Body of pancreas (tissue), 4 donors: ENCODE results near the gene SPA17. TPM values are rescaled to one million over a fixed set of nuclear protein-coding genes. Genes with fewer than 3 reads are reported as not detected.

ENCODE experiments used
- ATAC-seq: fragments of 150-250 bp; one replicate; pipeline ENCODE4 v1.9.1; 2016
- DNase-seq, 4 donors: peaks; one replicate each; pipeline ENCODE4 v3.0.0-alpha.2; 2019
- H3K27ac ChIP-seq, 4 donors: fragments of 200-600 bp; sonication (generic); 1 replicate in 3 of 4; 2 replicates in 1 of 4; pipeline versions ENCODE4 v1.5.1 to v1.6.1; 2016 to 2019; ENCODE audit warnings: mild to moderate bottlenecking in 1 of 4, mixed read lengths in 1 of 4, moderate library complexity in 1 of 4
- H3K27me3 ChIP-seq, 2 donors: fragments of 200-600 bp; sonication (generic); one replicate each; pipeline ENCODE4 v1.6.0; 2016; ENCODE audit warnings: mild to moderate bottlenecking in 1 of 2
- H3K36me3 ChIP-seq, 2 donors: fragments of 200-600 bp; sonication (generic); replicated peaks in 1 of 2; 2 replicates each; pipeline ENCODE4 v1.5.1; 2016; ENCODE audit warnings: low read depth in 2 of 2; ENCODE audit not compliant: insufficient read depth in 1 of 2
- H3K4me1 ChIP-seq: fragments of 200-600 bp; sonication (generic); one replicate; pipeline ENCODE4 v1.6.0; 2016
- H3K4me3 ChIP-seq, 2 donors: fragments of 200-600 bp; sonication (generic); 1 replicate in 1 of 2; 2 replicates in 1 of 2; pipeline ENCODE4 v1.5.1; 2016 to 2019
- H3K9me3 ChIP-seq, 3 donors: fragments of 200-600 bp; sonication (generic); 1 replicate in 2 of 3; 2 replicates in 1 of 3; pipeline ENCODE4 v1.5.1; 2016
- POLR2A ChIP-seq, 3 donors: fragments of 450-650 bp; IDR thresholded peaks; one replicate each; pipeline ENCODE4 v1.6.1; 2016; ENCODE audit warnings: antibody characterized with exemption in 3 of 3, mild to moderate bottlenecking in 2 of 3
- WGBS, 2 donors: methylation state at CpG; one replicate each; pipeline ENCODE4 v1.1.5; 2017; 5-methylcytosine and 5-hydroxymethylcytosine counted together
- intact Hi-C: fragments of 100-400 bp; cut with DNase I; formaldehyde crosslinking; loops from one replicate; pipeline ENCODE4 v1.15.1; 2023
- total RNA-seq, 2 donors: library from RNA; depleted of rRNA; stranded (reverse); fragments of >200 nt; gene quantifications; one replicate each; pipeline ENCODE4 v1.1.0, GENCODE V29; 2016
- TF ChIP-seq, protein P1 (sequence below), 7 experiments: fragments of 450-650 bp in 4 of 7; fragments of 200-600 bp in 3 of 7; sonication (generic) in 3 of 7; IDR thresholded peaks; one replicate each; pipeline ENCODE4 v1.5.1; 2016 to 2019; ENCODE audit warnings: antibody characterized with exemption in 7 of 7

The SPA17 gene
- total RNA-seq, 2 donors from 2014 or later = 1.3 to 2.6 TPM

DNA sequence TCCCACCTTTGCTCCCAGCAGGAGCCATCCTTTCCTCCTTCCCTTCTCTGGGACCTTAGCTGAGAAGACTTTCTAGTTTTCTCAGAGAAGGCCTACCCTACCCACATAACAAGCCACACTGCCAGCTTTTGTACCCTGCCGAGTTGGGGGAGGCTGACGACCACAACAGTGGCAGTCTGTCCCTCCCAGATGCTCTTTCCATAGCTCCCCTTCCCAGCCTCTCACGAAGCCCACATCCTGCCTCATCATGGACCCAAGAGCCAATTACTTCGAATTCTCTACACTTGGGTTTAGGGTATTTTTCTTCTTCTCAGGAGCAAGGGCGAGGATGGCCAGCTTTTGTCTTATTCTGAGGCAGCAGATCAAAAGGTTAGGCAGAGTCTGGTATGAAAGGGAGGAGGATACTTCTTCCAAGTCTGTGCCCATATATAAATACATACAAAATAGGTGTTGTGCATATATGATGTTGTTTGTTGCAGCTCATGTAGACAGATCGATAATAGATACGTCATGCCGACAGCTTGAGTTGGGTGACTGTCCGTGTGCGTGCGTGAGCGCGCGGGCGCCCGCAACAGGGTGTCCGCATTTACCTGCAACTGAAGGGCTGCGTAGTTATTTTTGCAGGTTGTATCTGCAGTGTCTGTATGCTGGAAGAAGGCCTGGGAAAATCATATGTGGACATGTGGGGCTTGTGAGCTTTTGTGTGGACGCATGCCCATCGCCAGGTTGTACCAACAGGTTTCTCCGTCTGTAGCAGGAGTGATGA is 65.2 kb downstream of the SPA17 start:
- peaks cover 17% of the 10 kb centered on the region for H3K4me1 ChIP-seq
- no peak for TF ChIP-seq POLR2A (IDR thresholded peaks at IDR 0.05)
- TF ChIP-seq, protein P1, sequence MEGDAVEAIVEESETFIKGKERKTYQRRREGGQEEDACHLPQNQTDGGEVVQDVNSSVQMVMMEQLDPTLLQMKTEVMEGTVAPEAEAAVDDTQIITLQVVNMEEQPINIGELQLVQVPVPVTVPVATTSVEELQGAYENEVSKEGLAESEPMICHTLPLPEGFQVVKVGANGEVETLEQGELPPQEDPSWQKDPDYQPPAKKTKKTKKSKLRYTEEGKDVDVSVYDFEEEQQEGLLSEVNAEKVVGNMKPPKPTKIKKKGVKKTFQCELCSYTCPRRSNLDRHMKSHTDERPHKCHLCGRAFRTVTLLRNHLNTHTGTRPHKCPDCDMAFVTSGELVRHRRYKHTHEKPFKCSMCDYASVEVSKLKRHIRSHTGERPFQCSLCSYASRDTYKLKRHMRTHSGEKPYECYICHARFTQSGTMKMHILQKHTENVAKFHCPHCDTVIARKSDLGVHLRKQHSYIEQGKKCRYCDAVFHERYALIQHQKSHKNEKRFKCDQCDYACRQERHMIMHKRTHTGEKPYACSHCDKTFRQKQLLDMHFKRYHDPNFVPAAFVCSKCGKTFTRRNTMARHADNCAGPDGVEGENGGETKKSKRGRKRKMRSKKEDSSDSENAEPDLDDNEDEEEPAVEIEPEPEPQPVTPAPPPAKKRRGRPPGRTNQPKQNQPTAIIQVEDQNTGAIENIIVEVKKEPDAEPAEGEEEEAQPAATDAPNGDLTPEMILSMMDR (IDR thresholded peaks at IDR 0.05) = no peak
- no peak overlapping the region for H3K4me3 ChIP-seq
- no peak for DNase-seq
- no peak overlapping the region for H3K27ac ChIP-seq
- 34 to 40% methylated on average over 10 to 21 of the region's 21 CpGs for WGBS, 2 donors
- no peaks in the 10 kb centered on the region for H3K36me3 ChIP-seq
- intact Hi-C loops = no loop called here
- H3K9me3 ChIP-seq = no peaks in the 10 kb centered on the region
- H3K27me3 ChIP-seq = peaks cover 0 to 7% of the 10 kb centered on the region in 2 donors
- ATAC-seq = no peak

DNA sequence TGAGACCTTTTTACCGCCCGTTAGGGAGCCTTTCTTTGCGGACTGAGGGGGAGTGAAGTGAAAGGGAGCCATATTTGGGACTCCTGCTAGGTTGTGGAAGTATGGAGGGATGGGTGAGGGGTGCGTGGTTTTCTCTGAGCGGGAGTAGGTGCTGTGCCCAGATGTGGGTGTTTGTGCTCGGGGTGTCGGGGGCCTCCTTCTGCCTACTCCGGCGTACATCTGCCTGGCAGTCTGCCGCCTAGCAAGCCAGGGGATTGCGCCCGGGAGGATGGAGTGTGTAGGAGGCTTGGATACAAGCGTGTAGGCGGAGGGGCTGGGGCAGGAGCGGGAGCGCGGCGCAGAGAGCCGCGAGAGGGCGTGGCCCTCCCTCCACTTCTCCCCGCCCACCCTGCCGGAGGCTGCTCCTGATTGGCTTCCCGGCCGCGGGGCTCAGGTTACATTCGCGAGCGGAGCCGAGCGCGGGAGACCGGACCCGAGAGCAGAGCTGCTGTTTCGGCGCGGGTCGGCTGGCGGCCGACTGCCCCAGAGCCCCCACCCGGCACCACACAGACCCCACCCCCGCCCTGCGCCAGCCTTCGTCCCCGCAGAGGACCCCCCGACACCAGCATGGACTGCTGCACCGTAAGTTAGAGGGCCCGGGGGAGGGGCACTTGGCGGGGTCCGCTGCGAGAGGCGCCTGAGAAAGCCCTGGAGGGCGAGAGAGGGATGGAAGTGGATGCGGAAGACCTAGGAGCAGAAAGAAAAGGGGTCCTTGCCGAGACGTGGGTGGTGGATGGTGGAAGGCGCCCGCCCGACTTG is 66.0 kb downstream of the SPA17 start, which contains the start of gene NRGN:
Gene NRGN (plus strand): TSS at position 464 of the 798 bp plus-strand sequence. CDS start 143 bp downstream, at position 607.
- Histone ChIP-seq H3K4me1 (peaks cover 17% of the 10 kb centered on the region), H3K27ac (peak within 1 kb of the TSS in 1 of 4 donors; percentile 28), H3K36me3 (no peaks in the 10 kb centered on the region), H3K27me3 (peaks cover 0 to 8% of the 10 kb centered on the region in 2 donors), H3K9me3 (no peaks in the 10 kb centered on the region), H3K4me3 (peak within 1 kb of the TSS in 1 of 2 donors; percentile 23)
- TF ChIP-seq, protein P1 (IDR thresholded peaks at IDR 0.05) = no peak
- ATAC-seq = peak; percentile 100
- intact Hi-C loops = no loop called here
- peak; percentile 92 to 95 (median 93) for DNase-seq
- whole genome bisulfite sequencing, 2 donors = 1 to 5% methylated on average over 21 to 57 of the region's 59 CpGs

DNA sequence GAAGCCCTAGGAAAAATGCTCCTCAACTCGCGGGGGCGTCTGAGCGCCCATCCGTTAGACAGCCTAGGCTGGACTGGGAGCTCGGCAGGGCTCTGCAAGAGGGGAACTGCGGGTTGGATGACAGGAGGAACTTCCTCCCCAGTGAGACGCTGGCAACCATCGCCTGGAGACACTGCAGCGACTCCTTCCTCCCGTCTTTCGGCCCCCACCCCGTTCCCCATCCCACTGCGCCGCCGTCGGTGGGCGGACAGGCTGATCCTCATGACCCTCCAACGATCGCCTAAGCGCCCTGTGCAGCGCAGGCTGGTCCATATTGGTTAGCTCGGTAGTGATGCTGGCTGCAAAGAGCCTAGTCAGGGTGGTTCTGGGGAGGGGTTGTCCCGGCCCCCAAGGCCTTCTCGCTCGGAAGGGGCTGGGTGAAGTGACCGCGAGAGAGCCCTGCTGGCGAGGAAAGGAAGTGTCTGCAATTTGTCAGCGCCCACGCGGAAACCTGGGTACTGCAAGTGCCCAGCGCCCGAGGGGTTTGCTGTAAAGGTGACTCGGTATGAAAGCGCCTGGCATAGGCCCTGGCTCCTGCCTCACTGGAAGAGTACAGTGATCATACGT is 66.7 kb downstream of the SPA17 start:
- DNase-seq (peak in 1 of 4 donors; percentile 22), ATAC-seq (peak; percentile 16)
- Histone ChIP-seq H3K36me3 (no peaks in the 10 kb centered on the region), H3K27me3 (peaks cover 0 to 15% of the 10 kb centered on the region in 2 donors), H3K9me3 (no peaks in the 10 kb centered on the region), H3K4me1 (peaks cover 20% of the 10 kb centered on the region), H3K4me3 (no peak overlapping the region), H3K27ac (no peak overlapping the region)
- 5 to 12% methylated on average over 18 to 37 of the region's 37 CpGs for WGBS, 2 donors
- intact Hi-C loops = no loop called here
- no peak for TF ChIP-seq POLR2A (IDR thresholded peaks at IDR 0.05)
- TF ChIP-seq, protein P1 (IDR thresholded peaks at IDR 0.05) = peak in 6 of 7 experiments; percentile 14 to 39 (median 20)

DNA sequence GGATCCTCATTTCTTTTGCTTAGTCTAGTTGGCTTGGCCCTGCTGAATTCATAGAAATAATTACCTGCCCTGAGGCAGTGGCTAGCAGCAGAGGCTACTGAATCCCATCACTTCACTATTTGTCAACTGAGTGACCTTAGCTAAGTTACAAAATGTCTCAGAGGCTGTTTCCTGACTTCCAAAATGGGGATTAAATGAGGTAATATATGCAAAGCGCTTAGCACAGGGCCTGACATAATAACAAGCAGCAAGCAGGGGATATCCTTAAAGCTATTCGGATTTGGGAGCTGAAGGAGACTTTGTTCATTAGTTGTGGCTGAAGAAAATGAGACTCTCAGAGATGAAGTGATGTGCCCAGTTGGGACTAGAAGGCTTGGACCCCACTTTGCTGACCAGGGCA is 68.9 kb downstream of the SPA17 start:
- H3K4me3 ChIP-seq = no peak overlapping the region
- intact Hi-C loops = no loop called here
- DNase-seq = no peak
- peaks cover 39% of the 10 kb centered on the region for H3K4me1 ChIP-seq
- no peaks in the 10 kb centered on the region for H3K9me3 ChIP-seq
- ATAC-seq = no peak
- H3K27ac ChIP-seq = no peak overlapping the region
- 56 to 64% methylated on average over 2 of the region's 2 CpGs for WGBS, 2 donors
- H3K36me3 ChIP-seq = no peaks in the 10 kb centered on the region
- peaks cover 0 to 19% of the 10 kb centered on the region in 2 donors for H3K27me3 ChIP-seq
- TF ChIP-seq, protein P1 (IDR thresholded peaks at IDR 0.05) = no peak
- TF ChIP-seq POLR2A (IDR thresholded peaks at IDR 0.05) = no peak
